Fibroblast of villous mesenchyme (primary cell): ENCODE results near the gene COL11A2. TPM values are rescaled to one million over a fixed set of nuclear protein-coding genes. Genes with fewer than 3 reads are reported as not detected.
A peak's percentile ranks its signal among the peaks of the same experiment; 100 is the strongest.

Source experiments
- DNase-seq: peaks from one replicate; pipeline ENCODE4 v3.0.0-alpha.2; 2010; ENCODE audit warnings: low read depth
- H3K4me3 ChIP-seq: 2 replicates; pipeline ENCODE4 v1.5.1; 2011; ENCODE audit warnings: low read depth, mild to moderate bottlenecking, low read length
- total RNA-seq: library from RNA; depleted of rRNA; stranded (reverse); fragments of >200 nt; gene quantifications from 2 replicates; pipeline ENCODE4 v1.2.3, GENCODE V29; 2012
- TF ChIP-seq, protein P1 (sequence below): IDR thresholded peaks from 2 replicates; pipeline ENCODE4 v1.5.1; 2012; ENCODE audit warnings: low read depth, mild to moderate bottlenecking, low read length; ENCODE audit not compliant: insufficient read depth

The COL11A2 gene
- total RNA-seq, 1 donor: under 0.01 TPM

DNA sequence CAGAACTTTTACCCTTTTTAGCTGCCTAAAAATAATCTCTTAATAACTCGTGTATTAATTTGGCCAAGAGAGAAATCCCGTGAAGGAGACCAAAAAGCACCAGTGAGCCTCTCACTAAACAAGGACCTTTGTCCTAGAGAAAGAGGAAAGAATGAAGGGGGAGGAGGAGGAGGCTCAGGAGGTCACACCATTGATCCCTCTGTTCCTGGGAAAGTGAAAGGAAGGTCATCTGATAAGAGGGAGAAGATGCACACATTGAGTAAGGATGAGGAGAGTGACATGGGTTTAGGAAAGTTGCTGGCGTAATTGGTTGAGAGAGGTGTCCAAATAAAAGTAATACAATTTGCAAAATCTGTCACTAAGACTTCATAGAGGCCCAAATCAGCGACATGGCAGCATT lies 67.3 kb downstream of the COL11A2 start:
- H3K4me3 ChIP-seq: no peak overlapping the region
- TF ChIP-seq, protein P1, sequence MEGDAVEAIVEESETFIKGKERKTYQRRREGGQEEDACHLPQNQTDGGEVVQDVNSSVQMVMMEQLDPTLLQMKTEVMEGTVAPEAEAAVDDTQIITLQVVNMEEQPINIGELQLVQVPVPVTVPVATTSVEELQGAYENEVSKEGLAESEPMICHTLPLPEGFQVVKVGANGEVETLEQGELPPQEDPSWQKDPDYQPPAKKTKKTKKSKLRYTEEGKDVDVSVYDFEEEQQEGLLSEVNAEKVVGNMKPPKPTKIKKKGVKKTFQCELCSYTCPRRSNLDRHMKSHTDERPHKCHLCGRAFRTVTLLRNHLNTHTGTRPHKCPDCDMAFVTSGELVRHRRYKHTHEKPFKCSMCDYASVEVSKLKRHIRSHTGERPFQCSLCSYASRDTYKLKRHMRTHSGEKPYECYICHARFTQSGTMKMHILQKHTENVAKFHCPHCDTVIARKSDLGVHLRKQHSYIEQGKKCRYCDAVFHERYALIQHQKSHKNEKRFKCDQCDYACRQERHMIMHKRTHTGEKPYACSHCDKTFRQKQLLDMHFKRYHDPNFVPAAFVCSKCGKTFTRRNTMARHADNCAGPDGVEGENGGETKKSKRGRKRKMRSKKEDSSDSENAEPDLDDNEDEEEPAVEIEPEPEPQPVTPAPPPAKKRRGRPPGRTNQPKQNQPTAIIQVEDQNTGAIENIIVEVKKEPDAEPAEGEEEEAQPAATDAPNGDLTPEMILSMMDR: no peak
- no peak for DNase-seq

GRCh38 chr6:33124525-33124901 lies 67.8 kb downstream of the COL11A2 start:
- no peak for DNase-seq
- TF ChIP-seq, protein P1: no peak
- no peak overlapping the region for H3K4me3 ChIP-seq

DNA sequence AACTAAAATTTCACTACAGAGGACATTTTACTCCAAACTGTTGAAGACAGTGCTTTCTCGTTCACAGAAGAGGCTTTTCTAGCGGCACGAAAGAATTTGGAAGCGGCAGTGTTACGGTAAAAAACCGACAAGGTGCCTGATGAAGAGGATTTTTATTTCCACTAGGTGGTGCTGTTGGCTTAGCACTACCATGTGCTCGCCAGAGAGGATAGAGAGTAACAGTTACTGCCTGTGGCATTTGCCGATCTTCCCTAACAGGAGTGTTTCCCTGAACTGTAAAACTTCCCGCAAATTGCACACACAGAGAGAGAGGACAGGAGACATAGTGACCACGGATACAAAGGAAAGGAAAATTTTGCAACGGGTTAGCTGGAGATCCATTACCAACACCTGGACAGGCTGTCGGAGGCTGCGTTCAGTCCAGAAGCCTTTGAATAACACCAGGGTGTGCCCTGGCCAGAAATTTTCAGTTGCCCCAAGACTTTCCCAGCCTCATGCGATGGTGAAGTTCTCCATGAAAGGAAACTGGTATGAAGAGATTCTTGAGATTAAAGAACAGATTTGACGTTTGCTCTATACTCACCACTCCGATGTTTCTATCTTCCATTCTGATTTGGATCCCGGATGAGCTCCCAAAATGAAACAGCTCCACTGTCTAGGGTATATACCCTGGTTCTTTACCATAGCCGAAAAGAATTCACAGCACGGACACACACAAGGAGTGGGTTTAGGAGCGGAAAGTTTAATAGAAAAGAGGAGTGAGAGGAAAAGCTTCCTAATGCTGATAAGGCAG lies 68.3 kb downstream of the COL11A2 start:
- peak; percentile 35 for DNase-seq
- TF ChIP-seq, protein P1: peak; percentile 46
- H3K4me3 ChIP-seq: no peak overlapping the region

GRCh38 chr6:33123181-33123580 lies 69.1 kb downstream of the COL11A2 start:
- no peak overlapping the region for H3K4me3 ChIP-seq
- DNase-seq: no peak
- TF ChIP-seq, protein P1: no peak

DNA sequence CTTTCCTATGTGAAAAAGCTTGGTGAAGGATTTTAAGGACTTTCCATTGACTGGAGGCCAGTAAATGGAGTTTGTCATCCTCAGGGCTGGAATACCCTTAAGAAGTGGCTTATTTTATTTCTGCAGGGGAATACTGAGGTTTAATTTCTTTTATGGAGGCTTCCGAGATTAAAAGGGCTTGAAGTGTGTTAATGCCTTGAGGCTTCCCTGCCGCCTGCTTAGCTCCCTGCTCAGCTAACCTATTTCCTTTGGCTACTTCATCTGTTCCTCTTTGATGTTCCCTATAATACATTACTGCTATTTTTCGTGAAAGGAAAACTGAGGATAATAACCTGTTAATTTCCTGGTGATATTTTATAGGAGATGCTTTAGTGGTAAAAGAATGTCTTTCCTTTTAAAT lies 72.3 kb downstream of the COL11A2 start:
- TF ChIP-seq, protein P1: no peak
- no peak for DNase-seq
- H3K4me3 ChIP-seq: no peak overlapping the region

- TF ChIP-seq, protein P1: peak; percentile 74
- peak; percentile 54 for DNase-seq
- no peak overlapping the region for H3K4me3 ChIP-seq
Measured at GRCh38 chr6:33118525-33119123, 73.6 kb downstream of the COL11A2 start.
